ENCODE results near the gene MRPL18.

- no peak for TF ChIP-seq CTCF (IDR thresholded peaks at IDR 0.05; ENCODE audit: borderline replicate concordance, extremely low read depth, low read length, poor library complexity, severe bottlenecking)
- TF ChIP-seq EZH2 (IDR thresholded peaks at IDR 0.05; ENCODE audit: borderline replicate concordance, low read depth, low read length, severe bottlenecking) = no peak
These were observed 17.0 kb downstream of the MRPL18 start for GRCh38 chr6:159807150-159807858.

Data from DND-41 (cell line).